Sigmoid colon (tissue), 7 donors: ENCODE results near the gene PGAP1. TPM values are rescaled to one million over a fixed set of nuclear protein-coding genes. Genes with fewer than 3 reads are reported as not detected.

ENCODE experiments used
- DNase-seq: peaks from one replicate; pipeline ENCODE4 v3.0.0-alpha.2; 2019
- H3K27ac ChIP-seq, 4 donors: fragments of 200-600 bp; sonication (generic); one replicate each; pipeline ENCODE4 v1.5.1; 2016 to 2019; ENCODE audit warnings: mild to moderate bottlenecking in 1 of 4
- H3K27me3 ChIP-seq, 3 donors: fragments of 200-600 bp; sonication (generic); one replicate each; pipeline ENCODE4 v1.5.1; 2019; ENCODE audit warnings: mild to moderate bottlenecking in 1 of 3
- H3K36me3 ChIP-seq, 4 donors: fragments of 200-600 bp; sonication (generic); one replicate each; pipeline ENCODE4 v1.5.1; 2016 to 2019
- H3K4me1 ChIP-seq, 4 donors: fragments of 200-600 bp; sonication (generic); one replicate each; pipeline ENCODE4 v1.5.1; 2017 to 2019
- H3K4me3 ChIP-seq, 4 donors: fragments of 200-600 bp; sonication (generic); one replicate each; pipeline ENCODE4 v1.5.1; 2017 to 2019; ENCODE audit warnings: mild to moderate bottlenecking in 2 of 4, moderate library complexity in 1 of 4
- H3K9me3 ChIP-seq, 4 donors: fragments of 200-600 bp in 3 of 4; sonication (generic) in 3 of 4; one replicate each; pipeline versions ENCODE4 v1.5.1 to v1.6.1; 2013 to 2019
- EP300 ChIP-seq, 4 donors: sonication (generic); formaldehyde crosslinking; IDR thresholded peaks; one replicate each; pipeline ENCODE4 v1.6.1; 2017; ENCODE audit warnings: antibody characterized with exemption in 4 of 4
- POLR2A ChIP-seq, 2 donors: fragments of 450-650 bp; IDR thresholded peaks; one replicate each; pipeline ENCODE4 v1.6.1; 2016; ENCODE audit warnings: antibody characterized with exemption in 2 of 2, mild to moderate bottlenecking in 2 of 2, moderate library complexity in 2 of 2
- POLR2AphosphoS5 ChIP-seq, 4 donors: sonication (generic); formaldehyde crosslinking; IDR thresholded peaks; one replicate each; pipeline ENCODE4 v1.6.1; 2017; ENCODE audit warnings: antibody characterized with exemption in 4 of 4
- WGBS, 2 donors: extraction: QIAGEN DNeasy Blood & Tissue Kit; methylation state at CpG; one replicate each; pipeline ENCODE4 v1.1.7; 2013; 5-methylcytosine and 5-hydroxymethylcytosine counted together
- intact Hi-C: fragments of 100-400 bp; cut with DNase I; formaldehyde crosslinking; loops from one replicate; pipeline ENCODE4 v1.15.1; 2023
- polyA plus RNA-seq, 3 donors: library from polyadenylated mRNA; stranded (reverse); fragments of 200-250 nt; gene quantifications; one replicate each; pipeline ENCODE4 v1.2.3, GENCODE V29; 2013
- total RNA-seq, 4 donors: library from RNA; depleted of rRNA; stranded (reverse); fragments of >200 nt; gene quantifications; one replicate each; pipeline ENCODE4 v1.1.0, GENCODE V29; 2016
- TF ChIP-seq, protein P1 (sequence below), 4 experiments: fragments of 450-650 bp in 3 of 4; fragments of 200-600 bp in 1 of 4; IDR thresholded peaks; one replicate each; pipeline ENCODE4 v1.5.1; 2016 to 2019; ENCODE audit warnings: antibody characterized with exemption in 4 of 4, mild to moderate bottlenecking in 3 of 4, moderate library complexity in 2 of 4
- donor health status: healthy with polysubstance abuse.
- donor health status: Bipolar disorder and iron deficiency.
- donor health status: healthy.

Gene PGAP1
- total and polyA plus RNA-seq, 7 donors, result 0.46 to 14.0 (median 6.6) TPM

DNA sequence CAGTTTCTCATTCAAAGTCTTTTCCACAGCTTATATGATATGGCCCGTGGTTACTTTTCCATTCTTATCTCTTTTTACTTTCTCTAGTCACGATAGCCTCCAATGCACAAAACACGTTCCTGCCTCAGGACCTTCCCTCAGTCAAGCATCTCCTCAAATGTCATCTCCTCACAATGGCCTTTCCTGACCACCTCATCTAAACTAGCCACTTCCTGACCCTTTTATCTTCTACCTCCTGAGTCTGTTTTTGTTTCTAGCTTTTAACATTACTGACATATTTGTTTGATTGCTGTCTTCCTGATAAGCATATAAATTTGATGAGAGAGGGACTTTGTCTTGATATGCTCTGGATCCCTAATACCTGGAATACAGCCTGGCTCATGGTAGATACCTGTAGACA, 7.6 kb downstream of the PGAP1 start:
- 96 to 98% methylated on average over 3 of the region's 3 CpGs for WGBS, 2 donors
- Histone ChIP-seq H3K4me1 (no peaks in the 10 kb centered on the region), H3K27me3 (no peaks in the 10 kb centered on the region), H3K36me3 (peaks cover 0 to 38% (median 1%) of the 10 kb centered on the region in 4 donors), H3K4me3 (no peak overlapping the region), H3K27ac (no peak overlapping the region), H3K9me3 (no peaks in the 10 kb centered on the region)
- DNase-seq, result no peak
- intact Hi-C loops, result no loop called here
- TF ChIP-seq, protein P1, sequence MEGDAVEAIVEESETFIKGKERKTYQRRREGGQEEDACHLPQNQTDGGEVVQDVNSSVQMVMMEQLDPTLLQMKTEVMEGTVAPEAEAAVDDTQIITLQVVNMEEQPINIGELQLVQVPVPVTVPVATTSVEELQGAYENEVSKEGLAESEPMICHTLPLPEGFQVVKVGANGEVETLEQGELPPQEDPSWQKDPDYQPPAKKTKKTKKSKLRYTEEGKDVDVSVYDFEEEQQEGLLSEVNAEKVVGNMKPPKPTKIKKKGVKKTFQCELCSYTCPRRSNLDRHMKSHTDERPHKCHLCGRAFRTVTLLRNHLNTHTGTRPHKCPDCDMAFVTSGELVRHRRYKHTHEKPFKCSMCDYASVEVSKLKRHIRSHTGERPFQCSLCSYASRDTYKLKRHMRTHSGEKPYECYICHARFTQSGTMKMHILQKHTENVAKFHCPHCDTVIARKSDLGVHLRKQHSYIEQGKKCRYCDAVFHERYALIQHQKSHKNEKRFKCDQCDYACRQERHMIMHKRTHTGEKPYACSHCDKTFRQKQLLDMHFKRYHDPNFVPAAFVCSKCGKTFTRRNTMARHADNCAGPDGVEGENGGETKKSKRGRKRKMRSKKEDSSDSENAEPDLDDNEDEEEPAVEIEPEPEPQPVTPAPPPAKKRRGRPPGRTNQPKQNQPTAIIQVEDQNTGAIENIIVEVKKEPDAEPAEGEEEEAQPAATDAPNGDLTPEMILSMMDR (IDR thresholded peaks at IDR 0.05), result no peak
- no peak for TF ChIP-seq POLR2A (IDR thresholded peaks at IDR 0.05)

- TF ChIP-seq POLR2AphosphoS5 (IDR thresholded peaks at IDR 0.05) (no peak), EP300 (IDR thresholded peaks at IDR 0.05) (no peak), POLR2A (IDR thresholded peaks at IDR 0.05) (no peak)
- TF ChIP-seq, protein P1 (IDR thresholded peaks at IDR 0.05), result no peak
- H3K4me3 ChIP-seq, result no peak overlapping the region
- no peak for DNase-seq
- H3K27ac ChIP-seq, result no peak overlapping the region
- H3K27me3 ChIP-seq, result no peaks in the 10 kb centered on the region
- peaks cover 0 to 47% (median 1%) of the 10 kb centered on the region in 4 donors for H3K36me3 ChIP-seq
- no peaks in the 10 kb centered on the region for H3K4me1 ChIP-seq
- no peaks in the 10 kb centered on the region for H3K9me3 ChIP-seq
- intact Hi-C loops, result no loop called here
These were observed 8.7 kb downstream of the PGAP1 start for GRCh38 chr2:196917802-196918201.

DNA sequence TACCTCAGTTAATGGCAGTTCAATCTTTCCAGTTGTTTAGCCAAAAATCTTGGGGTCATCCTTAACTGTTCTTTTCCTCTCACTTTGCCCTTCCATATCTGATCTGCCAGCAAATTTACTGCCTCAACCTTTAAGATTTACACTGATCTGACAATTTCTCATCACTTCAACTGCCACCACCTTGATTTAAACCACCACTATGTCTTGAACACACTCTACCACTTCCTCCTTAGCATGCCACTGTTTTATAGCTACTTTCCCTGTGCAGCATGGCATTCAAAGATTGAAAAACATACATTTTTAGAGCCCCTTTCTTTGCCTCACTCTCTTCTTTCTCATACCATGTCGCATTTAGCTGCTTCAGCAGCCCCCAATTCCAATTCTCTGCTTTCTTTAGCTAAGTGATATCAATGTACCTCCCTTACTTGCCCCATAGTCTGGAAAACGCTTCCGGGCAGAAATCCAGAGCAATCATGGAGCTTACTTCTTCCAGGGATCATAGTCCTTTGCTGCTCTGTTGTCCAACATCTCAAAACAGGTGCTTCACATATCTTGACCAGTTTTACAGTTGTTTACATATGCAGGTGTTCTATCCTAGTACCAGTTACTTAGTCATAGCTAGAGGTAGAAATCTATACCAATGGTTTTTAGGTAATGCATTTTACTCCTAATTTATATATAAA, 10.9 kb downstream of the PGAP1 start:
- TF ChIP-seq EP300 (IDR thresholded peaks at IDR 0.05) (no peak), POLR2A (IDR thresholded peaks at IDR 0.05) (no peak), POLR2AphosphoS5 (IDR thresholded peaks at IDR 0.05) (no peak)
- TF ChIP-seq, protein P1 (IDR thresholded peaks at IDR 0.05), result no peak
- intact Hi-C loops, result no loop called here
- WGBS, 2 donors, result 40 to 71% methylated on average over 3 of the region's 3 CpGs
- Histone ChIP-seq H3K27me3 (no peaks in the 10 kb centered on the region), H3K36me3 (peaks cover 0 to 52% (median 1%) of the 10 kb centered on the region in 4 donors), H3K4me1 (no peaks in the 10 kb centered on the region), H3K9me3 (no peaks in the 10 kb centered on the region), H3K27ac (no peak overlapping the region), H3K4me3 (no peak overlapping the region)
- no peak for DNase-seq

DNA sequence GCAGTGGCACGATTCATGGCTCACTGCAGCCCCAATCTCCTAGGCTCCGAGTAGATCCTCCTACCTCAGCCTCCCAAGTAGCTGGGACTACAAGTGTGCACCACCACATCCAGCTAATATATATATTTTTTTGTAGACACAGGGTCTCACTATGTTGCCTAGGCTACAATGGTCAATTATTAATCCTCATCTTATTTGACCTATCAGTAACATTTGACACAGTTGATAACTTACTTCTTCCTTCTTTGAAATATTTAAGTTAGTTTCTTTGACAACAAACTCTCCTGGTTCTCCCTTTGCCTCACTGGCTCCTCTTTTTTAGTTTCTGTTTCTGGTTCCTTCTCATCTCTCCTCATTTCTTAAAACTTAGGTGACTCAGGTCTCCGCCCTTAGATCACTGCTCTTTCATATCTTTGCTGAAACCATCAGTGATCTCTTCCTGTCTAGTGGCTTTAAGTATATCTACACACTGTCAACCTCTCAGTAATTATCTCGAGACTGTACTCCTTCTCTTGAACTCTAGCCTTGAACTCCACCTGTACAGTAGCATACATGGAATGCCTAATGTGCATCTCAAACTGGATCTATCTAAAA, 11.5 kb downstream of the PGAP1 start:
- WGBS, 2 donors, result 77 to 83% methylated on average over 4 of the region's 4 CpGs
- intact Hi-C loops, result no loop called here
- DNase-seq, result no peak
- no peaks in the 10 kb centered on the region for H3K4me1 ChIP-seq
- no peak overlapping the region for H3K27ac ChIP-seq
- H3K9me3 ChIP-seq, result no peaks in the 10 kb centered on the region
- no peaks in the 10 kb centered on the region for H3K27me3 ChIP-seq
- TF ChIP-seq, protein P1 (IDR thresholded peaks at IDR 0.05), result no peak
- TF ChIP-seq POLR2A (IDR thresholded peaks at IDR 0.05) (no peak), EP300 (IDR thresholded peaks at IDR 0.05) (no peak), POLR2AphosphoS5 (IDR thresholded peaks at IDR 0.05) (no peak)
- no peak overlapping the region for H3K4me3 ChIP-seq
- peaks cover 0 to 52% (median 1%) of the 10 kb centered on the region in 4 donors for H3K36me3 ChIP-seq
